WTC11 (cell line): ENCODE results near the gene ORAI2. TPM values are rescaled to one million over a fixed set of nuclear protein-coding genes. Genes with fewer than 3 reads are reported as not detected.

ENCODE experiments used
- ATAC-seq: fragments of 200-7000 bp; cut with Tn5 transposase; 2 replicates; pipeline ENCODE4 v1.10.0; 2021; ENCODE audit warnings: mild to moderate bottlenecking, moderate library complexity
- CTCF ChIA-PET: fragments of 300-600 bp; sonication (Branson Sonifier 250); formaldehyde crosslinking; loops from one replicate; lab custom pipeline; 2021; ENCODE audit warnings: antibody characterized with exemption; lab: Charles Lee
- POLR2A ChIA-PET: fragments of 350-600 bp; sonication (Branson Sonifier 250); formaldehyde crosslinking; loops from one replicate; lab custom pipeline; 2021; ENCODE audit warnings: antibody characterized with exemption; lab: Charles Lee
- DNase-seq: peaks from one replicate; pipeline ENCODE4 v3.0.0; 2021; ENCODE audit warnings: low spot score
- H3K27ac Mint-ChIP-seq: 2 replicates; pipeline ENCODE4 v1.8.0; 2021; ENCODE audit warnings: mixed read lengths
- H3K27me3 Mint-ChIP-seq: 2 replicates; pipeline ENCODE4 v1.8.0; 2021; ENCODE audit warnings: low read depth, mild to moderate bottlenecking, moderate library complexity, mixed read lengths
- H3K36me3 Mint-ChIP-seq: 2 replicates; pipeline ENCODE4 v1.8.0; 2021; ENCODE audit warnings: mixed read lengths
- H3K4me1 Mint-ChIP-seq: 2 replicates; pipeline ENCODE4 v1.8.0; 2022; ENCODE audit warnings: mixed read lengths
- H3K4me3 Mint-ChIP-seq: 2 replicates; pipeline ENCODE4 v1.8.0; 2021; ENCODE audit warnings: mild to moderate bottlenecking, moderate library complexity, mixed read lengths
- H3K9me3 Mint-ChIP-seq: 2 replicates; pipeline ENCODE4 v1.8.0; 2021; ENCODE audit warnings: mixed read lengths
- AFF4 ChIP-seq: sonication (generic); formaldehyde crosslinking; IDR thresholded peaks from 2 replicates; pipeline ENCODE4 v1.8.1; 2023; ENCODE audit warnings: mild to moderate bottlenecking, missing genetic modification reagents, borderline replicate concordance
- ATF1 ChIP-seq: sonication (generic); formaldehyde crosslinking; IDR thresholded peaks from 2 replicates; pipeline ENCODE4 v1.8.1; 2023; ENCODE audit warnings: mild to moderate bottlenecking, moderate library complexity, missing genetic modification reagents
- ATF2 ChIP-seq: sonication (generic); formaldehyde crosslinking; IDR thresholded peaks from 2 replicates; pipeline ENCODE4 v1.8.1; 2022; ENCODE audit warnings: low read depth, missing genetic modification reagents, borderline replicate concordance
- EMX1 ChIP-seq: fragments of 250-450 bp; sonication (Bioruptor Pico); IDR thresholded peaks from 2 replicates; pipeline ENCODE4 v1.8.0; 2021; ENCODE audit warnings: mild to moderate bottlenecking
- FOXK1 ChIP-seq: sonication (generic); formaldehyde crosslinking; IDR thresholded peaks from 2 replicates; pipeline ENCODE4 v1.8.0; 2022; ENCODE audit warnings: mild to moderate bottlenecking, moderate library complexity, missing genetic modification reagents
- FOXP1 ChIP-seq: sonication (generic); formaldehyde crosslinking; IDR thresholded peaks from 2 replicates; pipeline ENCODE4 v1.8.0; 2022; ENCODE audit warnings: missing genetic modification reagents, mild to moderate bottlenecking, moderate library complexity, borderline replicate concordance
- HMGA2 ChIP-seq: fragments of 250-450 bp; sonication (Bioruptor Pico); IDR thresholded peaks from 2 replicates; pipeline ENCODE4 v1.4.0; 2021; ENCODE audit warnings: mild to moderate bottlenecking, moderate library complexity
- KAT7 ChIP-seq: sonication (generic); formaldehyde crosslinking; IDR thresholded peaks from 2 replicates; pipeline ENCODE4 v1.8.1; 2023; ENCODE audit warnings: missing genetic modification reagents, mild to moderate bottlenecking, borderline replicate concordance
- NR2C2 ChIP-seq: sonication (generic); formaldehyde crosslinking; IDR thresholded peaks from 2 replicates; pipeline ENCODE4 v1.8.0; 2022; ENCODE audit warnings: mild to moderate bottlenecking, missing genetic modification reagents
- NR3C1 ChIP-seq: sonication (generic); formaldehyde crosslinking; conservative IDR thresholded peaks from 2 replicates; pipeline ENCODE4 v1.8.1; 2023; ENCODE audit warnings: low read depth, mild to moderate bottlenecking, missing genetic modification reagents
- PRDM15 ChIP-seq: sonication (generic); formaldehyde crosslinking; IDR thresholded peaks from 2 replicates; pipeline ENCODE4 v1.8.0; 2022; ENCODE audit warnings: missing genetic modification reagents
- SMAD4 ChIP-seq: sonication (generic); formaldehyde crosslinking; IDR thresholded peaks from 2 replicates; pipeline ENCODE4 v1.8.0; 2022; ENCODE audit warnings: mild to moderate bottlenecking, missing genetic modification reagents
- ZMAT4 ChIP-seq: fragments of 250-450 bp; sonication (Bioruptor Pico); IDR thresholded peaks from 2 replicates; pipeline ENCODE4 v1.9.0; 2021; ENCODE audit warnings: mild to moderate bottlenecking
- ZSCAN18 ChIP-seq: fragments of 250-450 bp; sonication (Bioruptor Pico); IDR thresholded peaks from 2 replicates; pipeline ENCODE4 v2.1.2; 2022; ENCODE audit warnings: mild to moderate bottlenecking, moderate library complexity
- total RNA-seq: library from RNA; stranded (reverse); gene quantifications from 3 replicates; pipeline ENCODE4 v1.2.3, GENCODE V29; 2021

Gene ORAI2
- total RNA-seq, 1 experiment from 2014 or later, result 22.2 TPM

- TF ChIP-seq FOXP1 (CRISPR knock-in tag), result no peak
- no peak for TF ChIP-seq ATF2 (CRISPR knock-in tag)
- no peak for TF ChIP-seq NR2C2 (CRISPR knock-in tag)
- TF ChIP-seq EMX1 (CRISPR knock-in tag), result no peak
- TF ChIP-seq AFF4, result no peak
Measured at GRCh38 chr7:102446387-102447156, 13.2 kb downstream of the ORAI2 start (continued).

GRCh38 chr7:102447311-102447710 is 13.9 kb downstream of the ORAI2 start:
- Mint-ChIP-seq H3K4me3 (no peak overlapping the region), H3K4me1 (peaks cover 10% of the 10 kb centered on the region), H3K27me3 (no peaks in the 10 kb centered on the region), H3K9me3 (no peaks in the 10 kb centered on the region), H3K36me3 (peaks cover 4% of the 10 kb centered on the region), H3K27ac (no peak overlapping the region)
- ATAC-seq (no peak), DNase-seq (no peak)
- ChIA-PET CTCF (no interaction called here), POLR2A (no interaction called here)
- TF ChIP-seq SMAD4 (CRISPR knock-in tag) (no peak), ATF1 (CRISPR knock-in tag) (no peak), ZMAT4 (no peak), NR3C1 (no peak), FOXK1 (no peak), NR2C2 (CRISPR knock-in tag) (no peak), ZSCAN18 (CRISPR knock-in tag) (no peak), KAT7 (CRISPR knock-in tag) (no peak), PRDM15 (CRISPR knock-in tag) (no peak), HMGA2 (CRISPR knock-in tag) (no peak)
